HepG2 (cell line): ENCODE data around the gene TMEM183A.

ENCODE experiments used
- CREB1 ChIP-seq, 2 experiments: fragments of 450-650 bp in 1 of 2; IDR thresholded peaks; 2 replicates each; pipeline ENCODE4 v1.6.1; 2016 to 2017; ENCODE audit warnings: control low read depth in 1 of 2, mild to moderate bottlenecking in 1 of 2, missing compliant biosample characterization in 1 of 2, missing genetic modification characterization in 1 of 2
- JUNB ChIP-seq: sonication (generic); formaldehyde crosslinking; IDR thresholded peaks from 2 replicates; pipeline ENCODE4 v1.8.0; 2022; ENCODE audit warnings: missing genetic modification reagents, mild to moderate bottlenecking, borderline replicate concordance
- SMC3 ChIP-seq: IDR thresholded peaks from 2 replicates; pipeline ENCODE4 v1.6.1; 2011; ENCODE audit warnings: low read length, improper control_type of control experiment
- ZBTB20 ChIP-seq: sonication (generic); formaldehyde crosslinking; IDR thresholded peaks from 2 replicates; pipeline ENCODE4 v1.8.1; 2023; ENCODE audit warnings: missing genetic modification reagents, low read depth, mild to moderate bottlenecking, borderline replicate concordance
- TF ChIP-seq, protein P1 (sequence below): sonication (generic); formaldehyde crosslinking; IDR thresholded peaks from 2 replicates; pipeline ENCODE4 v1.4.0; 2020; ENCODE audit warnings: mild to moderate bottlenecking, missing genetic modification reagents
- TF ChIP-seq, protein P2 (sequence below): sonication (generic); formaldehyde crosslinking; IDR thresholded peaks from 2 replicates; pipeline ENCODE4 v1.5.0; 2020; ENCODE audit warnings: mild to moderate bottlenecking, missing genetic modification reagents, moderate library complexity

- TF ChIP-seq JUNB: no peak
- TF ChIP-seq SMC3: no peak
- no peak for TF ChIP-seq CREB1 (IDR thresholded peaks at IDR 0.05)
- TF ChIP-seq CREB1 (CRISPR knock-in tag; IDR thresholded peaks at IDR 0.05): no peak
- no peak for TF ChIP-seq ZBTB20 (CRISPR knock-in tag)
- TF ChIP-seq, protein P1, sequence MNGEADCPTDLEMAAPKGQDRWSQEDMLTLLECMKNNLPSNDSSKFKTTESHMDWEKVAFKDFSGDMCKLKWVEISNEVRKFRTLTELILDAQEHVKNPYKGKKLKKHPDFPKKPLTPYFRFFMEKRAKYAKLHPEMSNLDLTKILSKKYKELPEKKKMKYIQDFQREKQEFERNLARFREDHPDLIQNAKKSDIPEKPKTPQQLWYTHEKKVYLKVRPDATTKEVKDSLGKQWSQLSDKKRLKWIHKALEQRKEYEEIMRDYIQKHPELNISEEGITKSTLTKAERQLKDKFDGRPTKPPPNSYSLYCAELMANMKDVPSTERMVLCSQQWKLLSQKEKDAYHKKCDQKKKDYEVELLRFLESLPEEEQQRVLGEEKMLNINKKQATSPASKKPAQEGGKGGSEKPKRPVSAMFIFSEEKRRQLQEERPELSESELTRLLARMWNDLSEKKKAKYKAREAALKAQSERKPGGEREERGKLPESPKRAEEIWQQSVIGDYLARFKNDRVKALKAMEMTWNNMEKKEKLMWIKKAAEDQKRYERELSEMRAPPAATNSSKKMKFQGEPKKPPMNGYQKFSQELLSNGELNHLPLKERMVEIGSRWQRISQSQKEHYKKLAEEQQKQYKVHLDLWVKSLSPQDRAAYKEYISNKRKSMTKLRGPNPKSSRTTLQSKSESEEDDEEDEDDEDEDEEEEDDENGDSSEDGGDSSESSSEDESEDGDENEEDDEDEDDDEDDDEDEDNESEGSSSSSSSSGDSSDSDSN (CRISPR knock-in tag): no peak
- TF ChIP-seq, protein P2, sequence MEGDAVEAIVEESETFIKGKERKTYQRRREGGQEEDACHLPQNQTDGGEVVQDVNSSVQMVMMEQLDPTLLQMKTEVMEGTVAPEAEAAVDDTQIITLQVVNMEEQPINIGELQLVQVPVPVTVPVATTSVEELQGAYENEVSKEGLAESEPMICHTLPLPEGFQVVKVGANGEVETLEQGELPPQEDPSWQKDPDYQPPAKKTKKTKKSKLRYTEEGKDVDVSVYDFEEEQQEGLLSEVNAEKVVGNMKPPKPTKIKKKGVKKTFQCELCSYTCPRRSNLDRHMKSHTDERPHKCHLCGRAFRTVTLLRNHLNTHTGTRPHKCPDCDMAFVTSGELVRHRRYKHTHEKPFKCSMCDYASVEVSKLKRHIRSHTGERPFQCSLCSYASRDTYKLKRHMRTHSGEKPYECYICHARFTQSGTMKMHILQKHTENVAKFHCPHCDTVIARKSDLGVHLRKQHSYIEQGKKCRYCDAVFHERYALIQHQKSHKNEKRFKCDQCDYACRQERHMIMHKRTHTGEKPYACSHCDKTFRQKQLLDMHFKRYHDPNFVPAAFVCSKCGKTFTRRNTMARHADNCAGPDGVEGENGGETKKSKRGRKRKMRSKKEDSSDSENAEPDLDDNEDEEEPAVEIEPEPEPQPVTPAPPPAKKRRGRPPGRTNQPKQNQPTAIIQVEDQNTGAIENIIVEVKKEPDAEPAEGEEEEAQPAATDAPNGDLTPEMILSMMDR (CRISPR knock-in tag): no peak
Observed at GRCh38 chr1:203017061-203017460, 9.9 kb downstream of the TMEM183A start.
